Loucy (cell line): ENCODE measurements around the gene MYMK.

ENCODE experiments used
- EZH2phosphoT487 ChIP-seq: fragments of 200-600 bp; IDR thresholded peaks from 2 replicates; pipeline ENCODE4 v1.6.1; 2018; ENCODE audit warnings: antibody characterized with exemption, mild to moderate bottlenecking, moderate library complexity, borderline replicate concordance
- TF ChIP-seq, protein P1 (sequence below): fragments of 200-600 bp; sonication (generic); conservative IDR thresholded peaks from 2 replicates; pipeline ENCODE4 v1.5.1; 2014; ENCODE audit warnings: mild to moderate bottlenecking, antibody characterized with exemption, low read length

DNA sequence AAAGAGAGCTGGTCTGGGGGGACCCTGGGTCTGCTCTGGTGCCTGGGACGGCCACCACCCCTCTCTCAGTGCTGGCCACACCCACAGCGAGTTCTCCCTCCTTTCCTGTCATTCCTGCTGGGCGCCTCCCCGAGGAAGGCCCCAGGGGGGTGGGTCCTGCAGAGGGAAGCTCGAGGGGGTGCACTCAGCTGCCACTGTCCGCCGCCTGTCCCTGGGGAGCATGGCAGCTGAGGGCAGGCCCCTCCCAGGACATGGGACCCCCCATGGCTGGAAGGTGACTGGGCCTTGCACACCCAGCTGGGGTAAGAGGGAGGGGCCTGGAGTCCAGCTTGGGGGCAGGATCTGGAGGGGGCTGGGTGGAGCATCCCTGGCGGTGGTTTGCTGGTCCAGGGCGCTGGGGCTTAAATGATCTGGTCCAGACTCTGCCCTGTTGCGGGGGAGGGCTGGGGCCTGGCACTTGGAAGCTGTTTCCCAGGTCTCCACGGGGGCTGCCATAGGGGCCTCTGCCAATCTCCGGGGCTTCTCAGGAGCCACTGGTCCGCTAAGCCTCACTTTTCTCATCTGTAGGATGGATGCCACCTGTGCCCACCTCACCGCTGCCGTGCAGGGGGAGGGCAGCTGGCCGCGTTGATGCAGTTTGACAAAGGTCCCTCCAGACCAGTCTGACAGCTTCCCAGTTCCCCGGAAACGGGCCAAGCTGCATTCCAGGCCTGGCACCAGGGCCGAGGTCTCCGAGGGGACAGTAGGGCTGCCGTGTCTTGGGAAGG lies 39.9 kb downstream of the MYMK start:
- no peak for TF ChIP-seq EZH2phosphoT487
- TF ChIP-seq, protein P1, sequence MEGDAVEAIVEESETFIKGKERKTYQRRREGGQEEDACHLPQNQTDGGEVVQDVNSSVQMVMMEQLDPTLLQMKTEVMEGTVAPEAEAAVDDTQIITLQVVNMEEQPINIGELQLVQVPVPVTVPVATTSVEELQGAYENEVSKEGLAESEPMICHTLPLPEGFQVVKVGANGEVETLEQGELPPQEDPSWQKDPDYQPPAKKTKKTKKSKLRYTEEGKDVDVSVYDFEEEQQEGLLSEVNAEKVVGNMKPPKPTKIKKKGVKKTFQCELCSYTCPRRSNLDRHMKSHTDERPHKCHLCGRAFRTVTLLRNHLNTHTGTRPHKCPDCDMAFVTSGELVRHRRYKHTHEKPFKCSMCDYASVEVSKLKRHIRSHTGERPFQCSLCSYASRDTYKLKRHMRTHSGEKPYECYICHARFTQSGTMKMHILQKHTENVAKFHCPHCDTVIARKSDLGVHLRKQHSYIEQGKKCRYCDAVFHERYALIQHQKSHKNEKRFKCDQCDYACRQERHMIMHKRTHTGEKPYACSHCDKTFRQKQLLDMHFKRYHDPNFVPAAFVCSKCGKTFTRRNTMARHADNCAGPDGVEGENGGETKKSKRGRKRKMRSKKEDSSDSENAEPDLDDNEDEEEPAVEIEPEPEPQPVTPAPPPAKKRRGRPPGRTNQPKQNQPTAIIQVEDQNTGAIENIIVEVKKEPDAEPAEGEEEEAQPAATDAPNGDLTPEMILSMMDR, result no peak
